Mucosa of rectum (tissue), 2 donors: ENCODE results near the gene CISTR.

Experiments used
- H3K27ac ChIP-seq, 2 donors: one replicate each; pipeline ENCODE4 v1.7.0; 2013; ENCODE audit warnings: inconsistent platforms in 2 of 2, low read depth in 2 of 2, low read length in 2 of 2
- H3K27me3 ChIP-seq, 2 donors: one replicate each; pipeline ENCODE4 v1.7.0; 2013; ENCODE audit warnings: low read length in 2 of 2; ENCODE audit not compliant: control insufficient read depth in 2 of 2, insufficient read depth in 2 of 2
- H3K36me3 ChIP-seq, 2 donors: one replicate each; pipeline ENCODE4 v1.7.0; 2013; ENCODE audit warnings: low read length in 2 of 2; ENCODE audit not compliant: control insufficient read depth in 2 of 2, insufficient read depth in 2 of 2
- H3K4me1 ChIP-seq, 2 donors: one replicate each; pipeline ENCODE4 v1.7.0; 2013; ENCODE audit warnings: low read length in 2 of 2, mild to moderate bottlenecking in 1 of 2; ENCODE audit not compliant: control insufficient read depth in 2 of 2, insufficient read depth in 2 of 2
- H3K4me3 ChIP-seq, 2 donors: one replicate each; pipeline ENCODE4 v1.7.0; 2013; ENCODE audit warnings: low read length in 2 of 2
- H3K9ac ChIP-seq, 2 donors: one replicate each; pipeline ENCODE4 v1.7.0; 2013; ENCODE audit warnings: low read length in 2 of 2, low read depth in 1 of 2, mild to moderate bottlenecking in 1 of 2
- H3K9me3 ChIP-seq, 2 donors: one replicate each; pipeline ENCODE4 v1.7.0; 2013; ENCODE audit warnings: low read length in 2 of 2; ENCODE audit not compliant: control insufficient read depth in 2 of 2
- donor health status: healthy.
- donor health status: Normal muscosa, but diverticular disease.

CISTR gene

DNA sequence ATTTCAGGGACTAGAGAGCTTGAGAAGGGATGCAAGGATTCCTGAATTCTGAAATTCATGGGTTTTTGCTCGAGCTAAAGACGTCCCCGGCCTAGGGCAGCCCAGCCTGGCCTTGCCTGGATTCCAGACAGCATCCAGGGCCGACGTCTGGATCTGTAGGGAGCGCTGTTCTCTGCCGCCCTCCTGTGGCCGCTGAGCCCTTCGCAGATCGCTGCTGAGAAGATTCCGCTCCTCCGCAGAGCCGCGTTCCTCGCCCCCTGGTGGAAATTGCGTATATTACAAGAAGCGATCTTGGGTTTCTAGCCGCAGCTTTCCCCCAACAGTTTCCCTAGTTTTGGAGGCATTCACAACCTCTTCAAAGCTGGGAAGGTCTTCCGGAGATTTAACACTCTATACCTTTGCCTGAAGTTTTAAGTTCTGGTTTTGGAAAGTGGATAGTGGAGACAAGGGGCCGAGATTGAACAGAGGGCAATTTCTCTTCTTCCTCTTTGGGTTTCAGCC lies 5.1 kb downstream of the CISTR start:
- Histone ChIP-seq H3K27me3 (peaks cover 52 to 76% of the 10 kb centered on the region in 2 donors), H3K27ac (no peak overlapping the region)

DNA sequence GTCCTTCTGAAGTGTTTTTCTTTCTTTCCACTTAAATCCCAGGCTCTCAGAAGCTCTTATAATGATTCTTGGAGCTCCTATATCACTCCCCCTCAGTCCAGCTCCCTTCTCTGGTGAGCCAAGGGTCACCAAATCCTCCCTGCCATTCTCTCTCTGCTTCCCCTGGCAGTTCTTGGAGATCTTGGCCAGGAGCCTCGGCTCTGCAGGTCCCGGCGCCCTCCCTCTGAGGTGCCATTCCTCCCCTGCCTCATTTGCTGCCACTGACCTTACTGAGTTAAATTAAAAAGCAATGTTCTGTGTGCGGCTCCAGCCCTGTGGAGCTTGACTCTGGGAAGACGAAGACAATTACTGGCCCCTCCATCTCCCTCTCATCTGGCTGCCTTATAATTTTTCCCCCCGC lies 7.0 kb downstream of the CISTR start:
- H3K27me3 ChIP-seq = peaks cover 49 to 77% of the 10 kb centered on the region in 2 donors
- no peaks in the 10 kb centered on the region for H3K36me3 ChIP-seq
- no peaks in the 10 kb centered on the region for H3K9me3 ChIP-seq
- no peak overlapping the region for H3K27ac ChIP-seq
- no peak overlapping the region for H3K9ac ChIP-seq
- H3K4me1 ChIP-seq = peaks cover 0 to 2% of the 10 kb centered on the region in 2 donors
- no peak overlapping the region for H3K4me3 ChIP-seq

More for the DNA sequence above, 5.1 kb downstream of the CISTR start:
- no peak overlapping the region for H3K4me3 ChIP-seq
- no peaks in the 10 kb centered on the region for H3K9me3 ChIP-seq
- H3K9ac ChIP-seq = no peak overlapping the region
- peaks cover 10 to 13% of the 10 kb centered on the region in 2 donors for H3K4me1 ChIP-seq
- no peaks in the 10 kb centered on the region for H3K36me3 ChIP-seq

DNA sequence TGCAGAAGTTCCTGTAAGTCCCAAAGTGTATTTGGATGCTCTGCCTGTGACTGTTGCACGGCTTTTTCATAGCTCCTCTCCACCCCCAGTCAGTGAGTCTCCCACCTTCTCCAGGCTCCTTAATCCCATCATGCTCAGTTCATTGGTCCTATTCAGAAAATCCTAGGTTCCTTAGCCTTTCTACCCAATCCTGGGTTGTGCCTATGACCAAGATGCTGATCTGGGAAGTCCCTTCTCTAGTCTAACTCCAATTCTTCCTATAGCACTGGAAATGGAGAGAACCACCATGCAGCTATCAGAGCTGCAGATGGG lies 7.7 kb downstream of the CISTR start:
- H3K9me3 ChIP-seq = no peaks in the 10 kb centered on the region
- no peak overlapping the region for H3K9ac ChIP-seq
- H3K27me3 ChIP-seq = peaks cover 52 to 77% of the 10 kb centered on the region in 2 donors
- no peak overlapping the region for H3K27ac ChIP-seq
- peaks cover 3 to 8% of the 10 kb centered on the region in 2 donors for H3K4me1 ChIP-seq
- H3K36me3 ChIP-seq = no peaks in the 10 kb centered on the region
- H3K4me3 ChIP-seq = no peak overlapping the region

DNA sequence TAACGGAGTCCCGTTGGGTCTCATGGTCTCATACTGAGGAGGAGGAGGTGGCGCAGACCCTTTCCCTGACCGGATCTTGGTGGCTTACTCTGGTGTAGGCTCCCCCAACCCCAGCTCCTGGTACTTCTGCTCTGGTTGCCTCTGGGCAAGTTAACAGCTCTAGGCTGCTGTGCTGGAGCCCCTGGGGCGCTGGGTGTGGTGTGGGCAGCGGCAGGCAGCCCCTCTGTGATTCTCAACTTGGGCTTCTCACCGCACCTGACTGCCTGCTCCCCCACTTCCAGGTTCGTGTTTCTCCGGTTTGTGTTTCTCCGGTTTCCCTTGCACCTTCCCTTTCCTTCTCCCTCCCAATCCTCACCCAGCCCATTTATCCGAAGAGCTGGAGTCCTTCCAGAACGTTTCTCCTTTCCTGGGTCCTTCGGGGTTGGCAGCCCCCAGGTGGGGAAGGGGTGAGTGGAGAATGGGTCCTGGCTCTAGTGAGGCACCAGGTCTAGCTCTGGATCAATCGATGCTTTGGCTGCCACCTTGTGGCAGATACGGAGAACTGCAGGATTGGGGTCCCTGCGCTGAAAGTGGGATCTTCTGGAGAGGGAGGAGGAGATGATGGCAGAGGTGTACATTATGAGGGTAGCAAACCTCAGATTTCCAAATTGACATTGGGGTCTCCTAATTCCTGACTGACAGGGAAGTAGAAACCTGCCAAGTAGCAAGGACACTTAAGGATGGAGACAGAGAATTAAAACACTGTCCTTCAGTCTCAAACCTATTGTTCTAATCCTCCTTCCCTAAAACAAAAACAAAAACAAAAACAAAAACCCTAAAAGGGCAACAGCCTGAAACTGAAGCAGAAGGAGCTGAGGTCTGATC lies 8.3 kb downstream of the CISTR start:
- Histone ChIP-seq H3K9ac (no peak overlapping the region), H3K36me3 (no peaks in the 10 kb centered on the region), H3K4me1 (peaks cover 6 to 8% of the 10 kb centered on the region in 2 donors), H3K9me3 (no peaks in the 10 kb centered on the region), H3K4me3 (peak overlapping the region in 1 of 2 donors; percentile 44), H3K27ac (no peak overlapping the region), H3K27me3 (peaks cover 53 to 77% of the 10 kb centered on the region in 2 donors)

DNA sequence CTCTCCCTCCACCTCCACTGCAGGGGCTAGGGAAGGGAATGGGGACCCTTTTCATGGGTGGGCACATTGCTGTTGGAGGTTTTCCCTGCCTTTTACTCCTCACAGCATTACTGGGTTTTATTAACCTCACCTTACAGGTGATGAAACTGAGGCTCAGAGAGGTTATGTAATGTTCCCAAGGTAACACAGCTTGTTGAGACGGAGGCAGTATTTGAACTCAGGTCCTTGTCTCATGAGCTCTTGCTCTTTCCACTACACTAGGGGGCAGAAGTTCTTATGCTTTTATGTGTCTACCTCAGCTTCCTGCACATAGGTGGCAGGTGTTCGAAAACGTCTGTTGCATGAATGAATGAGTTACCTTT lies 11.7 kb downstream of the CISTR start:
- H3K4me3 ChIP-seq = no peak overlapping the region
- H3K27me3 ChIP-seq = peaks cover 63 to 71% of the 10 kb centered on the region in 2 donors

DNA sequence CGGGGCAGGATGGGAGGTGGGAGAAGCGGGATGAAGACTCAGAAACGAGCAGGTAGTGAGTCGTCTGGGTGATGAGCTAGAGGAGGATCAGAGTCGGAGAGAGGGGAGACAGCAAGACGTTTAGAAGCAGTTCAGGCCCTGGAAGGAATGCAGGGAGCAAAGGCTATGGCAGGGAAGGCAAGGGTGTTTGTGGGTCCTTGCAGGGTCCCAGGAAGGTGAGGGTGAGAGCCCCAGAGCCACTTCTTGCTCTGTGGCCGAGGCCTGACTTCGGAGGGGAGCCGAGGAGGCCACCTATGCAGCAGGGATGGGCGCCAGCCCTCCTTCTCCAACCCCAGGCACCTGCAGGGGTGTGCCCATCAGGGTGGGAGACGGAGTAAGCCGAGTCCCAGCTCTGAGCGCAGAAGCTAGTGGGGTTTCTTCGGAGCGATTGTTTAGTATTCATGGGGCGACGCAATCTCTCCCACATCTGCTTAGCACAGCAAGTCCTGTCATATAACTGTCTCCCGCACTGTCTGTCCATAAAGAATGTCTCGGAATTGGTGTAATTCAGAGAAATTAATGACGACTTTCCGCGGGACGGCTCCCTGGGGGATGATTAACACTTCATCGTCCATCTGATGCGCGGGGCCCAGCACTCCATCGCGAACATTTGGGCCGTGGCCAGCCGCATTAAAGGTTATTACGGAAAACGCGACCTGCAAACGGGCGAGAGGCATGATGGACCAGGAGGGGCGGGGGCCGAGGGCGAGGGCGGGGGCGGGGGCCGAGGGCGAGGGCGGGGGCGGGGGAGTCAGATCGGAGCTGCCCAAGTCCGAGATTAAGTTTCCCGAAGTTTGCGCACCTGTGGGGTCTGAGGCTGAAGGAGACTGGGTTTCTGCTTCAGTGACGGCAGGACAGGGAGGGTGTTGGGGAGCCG lies 12.3 kb downstream of the CISTR start:
- Histone ChIP-seq H3K4me1 (peaks cover 6% of the 10 kb centered on the region in 2 donors), H3K27me3 (peaks cover 63 to 65% of the 10 kb centered on the region in 2 donors), H3K9ac (no peak overlapping the region), H3K9me3 (no peaks in the 10 kb centered on the region), H3K4me3 (no peak overlapping the region), H3K27ac (no peak overlapping the region), H3K36me3 (no peaks in the 10 kb centered on the region)

More for the DNA sequence above, 11.7 kb downstream of the CISTR start:
- H3K27ac ChIP-seq = no peak overlapping the region
- H3K36me3 ChIP-seq = no peaks in the 10 kb centered on the region
- H3K9me3 ChIP-seq = no peaks in the 10 kb centered on the region
- no peak overlapping the region for H3K9ac ChIP-seq
- H3K4me1 ChIP-seq = peaks cover 6% of the 10 kb centered on the region in 2 donors

DNA sequence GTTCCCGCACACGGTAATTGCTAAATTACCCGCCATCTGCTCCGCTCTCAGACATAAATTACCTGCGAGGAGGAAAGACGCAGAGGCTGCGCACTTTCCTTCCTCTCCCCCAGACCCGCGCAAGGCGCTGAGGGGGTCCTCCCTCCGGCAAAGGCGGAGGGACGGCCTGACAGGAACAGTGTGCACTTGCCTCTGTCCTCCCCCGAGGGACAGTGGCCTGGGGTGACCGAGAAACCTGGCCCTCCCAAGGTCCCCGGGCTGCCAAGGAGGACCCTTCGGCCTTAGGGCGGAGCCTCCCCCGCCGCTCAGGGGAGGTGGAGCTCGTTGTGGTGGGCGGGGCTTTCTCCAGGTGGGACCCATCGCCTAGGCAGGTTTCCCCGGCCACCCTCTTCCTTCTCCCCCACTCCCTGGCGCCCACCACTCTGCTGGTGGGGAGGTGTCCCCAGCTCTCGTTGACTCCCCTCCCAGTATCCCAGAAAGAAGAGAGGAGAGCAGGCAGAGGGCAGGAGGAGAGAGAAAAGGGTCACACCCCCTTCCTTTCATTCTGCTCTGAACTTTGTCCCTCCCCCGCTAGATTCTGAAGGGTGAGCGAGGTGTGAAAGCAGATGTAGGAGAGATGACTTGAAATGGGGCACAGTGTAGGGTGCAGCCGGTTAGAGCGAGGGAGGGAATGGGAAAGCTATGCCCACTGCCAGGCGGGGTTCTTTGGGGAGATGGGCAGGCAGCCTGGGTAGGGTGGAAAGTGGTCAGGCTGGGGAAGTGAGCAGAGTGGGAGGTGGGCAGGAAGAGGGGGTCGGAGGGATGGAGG lies 13.2 kb downstream of the CISTR start:
- peaks cover 6% of the 10 kb centered on the region in 2 donors for H3K4me1 ChIP-seq
- H3K4me3 ChIP-seq = no peak overlapping the region
- no peaks in the 10 kb centered on the region for H3K9me3 ChIP-seq
- H3K36me3 ChIP-seq = no peaks in the 10 kb centered on the region
- peaks cover 60 to 63% of the 10 kb centered on the region in 2 donors for H3K27me3 ChIP-seq
- no peak overlapping the region for H3K9ac ChIP-seq
- no peak overlapping the region for H3K27ac ChIP-seq

DNA sequence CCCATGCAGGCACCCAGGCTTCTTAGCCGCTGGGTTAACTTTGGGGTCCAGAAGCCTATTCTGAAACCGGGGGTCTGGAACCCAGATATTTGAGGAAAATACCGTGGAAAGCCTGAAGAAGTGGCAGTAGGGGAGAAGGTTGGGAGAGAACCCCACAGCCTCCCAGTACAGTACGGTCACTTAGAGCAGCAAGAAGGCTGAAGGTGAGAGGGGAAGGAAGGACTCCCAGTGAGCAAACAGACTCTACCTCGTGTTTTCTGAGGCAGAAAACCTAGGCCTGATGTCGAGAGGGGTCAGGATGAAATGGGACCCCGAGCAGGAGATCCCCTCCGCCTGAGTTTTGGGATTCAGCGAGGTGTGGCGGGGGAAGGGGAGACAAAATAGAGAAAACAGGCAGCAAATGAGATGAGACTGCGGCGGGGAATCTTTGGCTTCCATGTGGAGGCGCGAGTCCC lies 13.8 kb downstream of the CISTR start:
- Histone ChIP-seq H3K9ac (no peak overlapping the region), H3K27ac (no peak overlapping the region), H3K36me3 (no peaks in the 10 kb centered on the region), H3K4me1 (peaks cover 6% of the 10 kb centered on the region in 2 donors), H3K4me3 (no peak overlapping the region), H3K27me3 (peaks cover 56 to 59% of the 10 kb centered on the region in 2 donors), H3K9me3 (no peaks in the 10 kb centered on the region)

DNA sequence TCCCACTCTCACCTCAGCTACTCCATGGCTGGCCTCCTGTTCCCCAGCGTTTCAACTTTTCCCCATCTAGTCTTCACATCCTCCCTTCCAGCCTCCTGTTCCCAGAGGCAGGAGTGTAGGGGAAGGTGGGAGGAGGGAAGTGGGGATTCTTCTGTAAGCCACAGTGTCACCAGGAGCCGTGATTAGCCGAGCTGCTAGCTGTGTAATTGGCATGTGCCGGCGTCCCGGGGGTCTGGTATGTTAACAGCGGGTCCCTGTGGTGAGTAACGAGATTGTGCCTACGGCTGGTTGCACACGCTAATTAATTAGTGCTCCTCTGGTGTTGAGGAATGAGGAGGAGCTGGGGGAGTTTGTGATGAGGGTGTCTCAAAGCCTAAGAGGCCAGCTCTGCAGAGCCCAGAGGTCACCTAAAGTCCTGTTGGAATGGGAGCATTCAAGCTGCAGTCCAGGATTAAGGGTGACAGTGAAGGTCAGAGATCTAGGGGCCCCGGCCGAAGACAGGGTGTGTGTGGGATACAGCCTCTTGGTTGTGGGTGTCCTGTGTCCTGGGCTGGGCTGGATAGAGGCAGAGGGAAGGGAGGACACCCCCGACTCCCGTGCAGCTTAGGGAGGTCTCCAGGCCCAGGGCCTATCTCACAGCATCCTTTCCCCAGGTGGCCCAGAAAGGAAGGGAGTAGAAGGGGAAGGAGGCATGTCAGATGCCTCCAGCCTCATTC lies 14.5 kb downstream of the CISTR start:
- no peak overlapping the region for H3K9ac ChIP-seq
- no peak overlapping the region for H3K4me3 ChIP-seq
- no peaks in the 10 kb centered on the region for H3K9me3 ChIP-seq
- peaks cover 6% of the 10 kb centered on the region in 2 donors for H3K4me1 ChIP-seq
- no peak overlapping the region for H3K27ac ChIP-seq
- no peaks in the 10 kb centered on the region for H3K36me3 ChIP-seq
- peaks cover 50 to 52% of the 10 kb centered on the region in 2 donors for H3K27me3 ChIP-seq
